Endothelial cell (in vitro differentiated cells): ENCODE measurements around the gene ZNF394. TPM values are rescaled to one million over a fixed set of nuclear protein-coding genes. Genes with fewer than 3 reads are reported as not detected.

Experiments used
- DNase-seq: peaks from one replicate; pipeline ENCODE4 v3.0.0; 2021; ENCODE audit warnings: low spot score
- H3K27ac Mint-ChIP-seq: one replicate; pipeline ENCODE4 v1.8.0; 2021; ENCODE audit warnings: mixed read lengths, inconsistent platforms; ENCODE audit not compliant: unreplicated experiment
- H3K27me3 Mint-ChIP-seq: one replicate; pipeline ENCODE4 v1.8.0; 2021; ENCODE audit warnings: mild to moderate bottlenecking, moderate library complexity, mixed read lengths, inconsistent platforms; ENCODE audit not compliant: unreplicated experiment
- H3K36me3 Mint-ChIP-seq: one replicate; pipeline ENCODE4 v1.8.0; 2021; ENCODE audit warnings: mild to moderate bottlenecking, low read depth, mixed read lengths, inconsistent platforms; ENCODE audit not compliant: unreplicated experiment
- H3K4me1 Mint-ChIP-seq: one replicate; pipeline ENCODE4 v1.8.0; 2021; ENCODE audit warnings: mild to moderate bottlenecking, mixed read lengths, inconsistent platforms; ENCODE audit not compliant: unreplicated experiment
- H3K4me3 Mint-ChIP-seq: one replicate; pipeline ENCODE4 v1.8.0; 2021; ENCODE audit warnings: mild to moderate bottlenecking, mixed read lengths, inconsistent platforms; ENCODE audit not compliant: unreplicated experiment
- H3K9me3 Mint-ChIP-seq: one replicate; pipeline ENCODE4 v1.8.0; 2021; ENCODE audit warnings: mixed read lengths, inconsistent platforms; ENCODE audit not compliant: unreplicated experiment
- total RNA-seq: library from RNA; stranded (reverse); fragmentation: NEBNext Ultra II Directional; extraction: Animal tissue kit (Norgen Biotek cat#: 25700); gene quantifications from one replicate; pipeline ENCODE4 v1.2.1, GENCODE V29; 2021; ENCODE audit not compliant: unreplicated experiment
- TF ChIP-seq, protein P1 (sequence below): fragments of 200-600 bp; sonication (generic); IDR thresholded peaks from one replicate; pipeline ENCODE4 v1.5.0; 2021; ENCODE audit warnings: antibody characterized with exemption; ENCODE audit not compliant: unreplicated experiment

Gene ZNF394
- total RNA-seq, 1 donor from 2014 or later, result 24.6 TPM

- TF ChIP-seq, protein P1, sequence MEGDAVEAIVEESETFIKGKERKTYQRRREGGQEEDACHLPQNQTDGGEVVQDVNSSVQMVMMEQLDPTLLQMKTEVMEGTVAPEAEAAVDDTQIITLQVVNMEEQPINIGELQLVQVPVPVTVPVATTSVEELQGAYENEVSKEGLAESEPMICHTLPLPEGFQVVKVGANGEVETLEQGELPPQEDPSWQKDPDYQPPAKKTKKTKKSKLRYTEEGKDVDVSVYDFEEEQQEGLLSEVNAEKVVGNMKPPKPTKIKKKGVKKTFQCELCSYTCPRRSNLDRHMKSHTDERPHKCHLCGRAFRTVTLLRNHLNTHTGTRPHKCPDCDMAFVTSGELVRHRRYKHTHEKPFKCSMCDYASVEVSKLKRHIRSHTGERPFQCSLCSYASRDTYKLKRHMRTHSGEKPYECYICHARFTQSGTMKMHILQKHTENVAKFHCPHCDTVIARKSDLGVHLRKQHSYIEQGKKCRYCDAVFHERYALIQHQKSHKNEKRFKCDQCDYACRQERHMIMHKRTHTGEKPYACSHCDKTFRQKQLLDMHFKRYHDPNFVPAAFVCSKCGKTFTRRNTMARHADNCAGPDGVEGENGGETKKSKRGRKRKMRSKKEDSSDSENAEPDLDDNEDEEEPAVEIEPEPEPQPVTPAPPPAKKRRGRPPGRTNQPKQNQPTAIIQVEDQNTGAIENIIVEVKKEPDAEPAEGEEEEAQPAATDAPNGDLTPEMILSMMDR, result no peak
- Mint-ChIP-seq H3K4me1 (no peaks in the 10 kb centered on the region), H3K27me3 (peaks cover 4% of the 10 kb centered on the region), H3K9me3 (no peaks in the 10 kb centered on the region), H3K27ac (no peak overlapping the region), H3K36me3 (peaks cover 33% of the 10 kb centered on the region), H3K4me3 (no peak overlapping the region)
- peak; percentile 24 for DNase-seq
Measured at GRCh38 chr7:99447943-99448342, 52.1 kb downstream of the ZNF394 start.

DNA sequence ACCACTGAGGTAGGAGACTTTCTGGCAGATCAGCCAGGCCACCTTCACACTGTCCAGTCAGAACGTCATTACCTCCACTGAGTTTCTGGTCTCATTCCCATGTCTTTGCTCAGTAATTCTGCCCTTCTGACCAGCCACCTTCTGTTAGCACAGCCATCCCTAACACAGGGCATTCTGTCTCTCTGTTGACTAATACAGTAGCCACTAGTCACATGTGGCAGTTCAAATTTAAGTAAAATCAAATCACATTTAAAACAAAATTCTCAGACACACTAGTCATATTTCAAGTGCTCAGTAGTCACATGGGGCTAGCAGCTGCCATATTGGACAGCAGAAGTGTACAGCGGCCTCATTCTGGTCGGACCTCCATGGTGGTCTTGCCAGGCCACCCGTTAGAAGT lies 54.0 kb downstream of the ZNF394 start:
- Mint-ChIP-seq H3K27ac (no peak overlapping the region), H3K27me3 (peaks cover 4% of the 10 kb centered on the region), H3K9me3 (no peaks in the 10 kb centered on the region), H3K4me1 (no peaks in the 10 kb centered on the region), H3K4me3 (peak overlapping the region; percentile 38), H3K36me3 (peaks cover 39% of the 10 kb centered on the region)
- DNase-seq, result no peak
- TF ChIP-seq, protein P1, result no peak

Other genes starting within 250 kb of the ZNF394 start
- not detected for gene MYH16, start 227.4 kb downstream of the ZNF394 start, total RNA-seq
- 196 TPM for gene ARPC1A, start 174.4 kb downstream of the ZNF394 start, total RNA-seq
- 124 TPM for gene ARPC1B, start 125.6 kb downstream of the ZNF394 start, total RNA-seq
- 107 TPM for gene PDAP1, start 91.7 kb downstream of the ZNF394 start, total RNA-seq
- gene BUD31, start 91.3 kb downstream of the ZNF394 start, total RNA-seq, result 73.4 TPM
- gene PTCD1, start 61.5 kb downstream of the ZNF394 start, total RNA-seq, result 7.1 TPM
- gene CPSF4, start 61.3 kb downstream of the ZNF394 start, total RNA-seq, result 40.5 TPM
- 281 TPM for gene ATP5MF, start 34.1 kb downstream of the ZNF394 start, total RNA-seq
- gene ZNF789, start 27.4 kb downstream of the ZNF394 start, total RNA-seq, result 17.1 TPM
- gene ZKSCAN5, start 4.4 kb upstream of the ZNF394 start, total RNA-seq, result 17.8 TPM
- gene FAM200A, start 51.8 kb upstream of the ZNF394 start, total RNA-seq, result 6.8 TPM
- gene ZNF655, start 58.4 kb upstream of the ZNF394 start, total RNA-seq, result 36.3 TPM
- 0.46 TPM for gene TMEM225B, start 98.0 kb upstream of the ZNF394 start, total RNA-seq
- 23.8 TPM for gene ZSCAN25, start 116.7 kb upstream of the ZNF394 start, total RNA-seq
- gene CYP3A5, start 179.7 kb upstream of the ZNF394 start, total RNA-seq, result 0.69 TPM
- 0.18 TPM for gene CYP3A7, start 234.9 kb upstream of the ZNF394 start, total RNA-seq